ENCODE results near the gene FAM20C.
"Not testable (repeated sequence)": the region's sequence is repeated elsewhere in the genome, so short reads cannot be mapped to it uniquely, and the experiment has no call there.

Gene FAM20C

DNA sequence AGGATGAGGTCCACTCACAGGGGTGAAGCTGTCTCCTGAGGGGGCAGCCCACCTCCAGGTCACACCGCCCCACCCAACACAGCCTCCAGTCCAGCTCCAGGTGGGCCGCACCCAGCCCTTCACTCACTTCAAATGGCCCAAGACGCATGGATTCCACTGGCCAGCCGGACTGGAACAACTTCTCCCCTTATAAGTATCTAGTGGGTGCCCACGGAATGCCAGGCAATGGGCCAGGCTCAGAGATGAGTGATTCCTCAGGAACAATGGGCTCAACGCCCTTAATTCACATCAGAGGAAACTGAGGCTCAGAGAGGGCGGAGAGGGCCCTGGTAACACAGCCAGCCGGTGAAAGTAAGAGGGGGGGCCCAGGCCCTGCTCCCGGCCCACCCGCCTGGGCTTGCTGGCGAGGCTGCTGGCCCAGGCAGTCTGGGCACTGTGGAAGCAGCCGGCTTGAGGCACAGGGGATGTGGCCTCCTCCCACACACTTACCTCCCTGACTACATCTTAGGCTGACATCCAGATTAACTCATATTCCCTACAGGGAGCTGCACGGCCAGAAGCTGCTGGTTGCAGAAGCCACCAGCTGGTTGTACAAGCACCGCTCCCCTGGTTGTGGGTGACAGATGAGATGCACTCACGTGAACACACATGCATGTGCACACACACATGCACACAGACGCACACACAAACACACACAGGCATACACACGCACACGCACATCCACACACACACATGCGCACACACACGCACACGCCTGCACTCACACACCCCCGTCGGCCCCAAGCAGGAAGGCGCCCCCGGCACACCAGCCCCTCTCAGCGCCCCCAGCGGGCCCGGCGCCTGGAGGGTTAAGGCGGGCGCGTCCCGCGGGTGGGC, 1.0 kb upstream of the FAM20C start:
- peak; percentile 38 to 50 for DNase-seq (ENCODE audit: low read depth in 2 of 2)

- DNase-seq (ENCODE audit: low read depth in 2 of 2), result no peak
These were observed 520 bp downstream of the FAM20C start for GRCh38 chr7:192701-193480.

DNA sequence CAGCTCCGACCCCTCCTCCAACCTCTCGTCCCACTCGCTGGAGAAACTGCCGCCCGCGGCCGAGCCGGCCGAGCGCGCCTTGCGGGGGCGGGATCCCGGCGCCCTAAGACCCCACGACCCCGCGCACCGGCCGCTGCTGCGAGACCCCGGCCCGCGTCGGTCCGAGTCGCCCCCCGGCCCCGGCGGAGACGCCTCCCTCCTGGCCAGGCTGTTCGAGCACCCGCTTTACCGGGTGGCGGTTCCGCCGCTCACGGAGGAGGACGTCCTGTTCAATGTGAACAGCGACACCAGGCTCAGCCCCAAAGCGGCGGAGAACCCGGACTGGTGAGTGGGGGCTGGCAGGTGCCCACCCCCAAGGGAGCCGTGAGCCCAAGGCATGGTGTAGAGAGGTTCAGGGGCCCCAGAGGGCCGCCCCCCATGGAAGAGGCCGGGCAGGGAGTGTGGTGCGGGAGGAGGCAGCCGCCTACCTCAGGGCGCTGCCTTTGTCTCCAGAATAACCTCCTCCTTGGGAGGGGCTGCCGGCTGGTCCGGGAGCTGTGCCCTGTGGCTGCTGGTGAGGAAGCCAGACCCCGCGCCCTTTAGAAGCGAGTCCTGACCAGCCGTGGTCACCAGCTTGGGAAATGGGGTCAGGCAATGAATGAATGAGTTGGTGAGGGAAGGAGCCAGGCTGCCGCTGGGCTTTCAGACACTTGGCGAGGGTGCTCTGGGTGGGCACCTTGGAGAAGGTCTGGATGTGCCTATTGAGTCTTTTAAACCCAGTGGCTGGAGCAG, 1.3 kb downstream of the FAM20C start:
- DNase-seq (ENCODE audit: low read depth in 2 of 2), result no peak

DNA sequence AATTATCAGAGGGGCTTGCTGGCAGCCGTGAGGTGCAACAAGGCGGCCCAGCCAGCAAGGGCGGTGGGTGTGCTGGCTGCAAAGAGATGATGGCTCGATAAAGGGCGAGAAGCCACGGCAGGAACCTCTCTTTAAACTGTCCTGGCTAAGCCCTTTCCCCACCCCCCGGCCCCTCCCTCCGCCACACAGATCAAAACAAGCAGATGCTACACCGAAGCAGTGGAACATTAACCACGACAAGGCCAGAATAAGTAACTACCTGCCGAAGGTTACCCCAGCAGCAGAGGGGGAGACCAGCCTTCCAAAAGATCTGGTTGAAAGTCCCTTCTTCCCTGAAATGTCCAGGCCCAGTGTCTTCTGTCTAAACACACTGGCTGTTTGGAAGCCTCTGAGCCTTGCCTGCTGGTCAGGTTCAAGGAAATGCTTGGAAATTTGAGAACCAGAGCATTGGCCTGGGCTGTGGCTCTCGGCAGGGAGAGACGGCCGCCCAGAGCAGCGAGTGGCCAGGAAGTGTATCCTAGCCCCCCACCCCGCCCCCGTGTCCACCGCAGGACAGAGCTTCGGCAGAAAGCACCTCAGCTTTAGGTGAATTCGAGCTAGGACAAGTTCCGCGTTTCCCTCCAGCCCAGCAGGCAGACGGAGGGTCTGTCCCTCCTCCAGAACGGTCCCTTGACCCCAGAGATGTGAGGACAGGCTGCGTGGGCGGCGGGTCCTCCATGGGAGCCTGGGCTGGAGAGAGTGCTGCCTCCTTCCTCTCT, 2.1 kb downstream of the FAM20C start:
- DNase-seq (ENCODE audit: low read depth in 2 of 2), result no peak

DNA sequence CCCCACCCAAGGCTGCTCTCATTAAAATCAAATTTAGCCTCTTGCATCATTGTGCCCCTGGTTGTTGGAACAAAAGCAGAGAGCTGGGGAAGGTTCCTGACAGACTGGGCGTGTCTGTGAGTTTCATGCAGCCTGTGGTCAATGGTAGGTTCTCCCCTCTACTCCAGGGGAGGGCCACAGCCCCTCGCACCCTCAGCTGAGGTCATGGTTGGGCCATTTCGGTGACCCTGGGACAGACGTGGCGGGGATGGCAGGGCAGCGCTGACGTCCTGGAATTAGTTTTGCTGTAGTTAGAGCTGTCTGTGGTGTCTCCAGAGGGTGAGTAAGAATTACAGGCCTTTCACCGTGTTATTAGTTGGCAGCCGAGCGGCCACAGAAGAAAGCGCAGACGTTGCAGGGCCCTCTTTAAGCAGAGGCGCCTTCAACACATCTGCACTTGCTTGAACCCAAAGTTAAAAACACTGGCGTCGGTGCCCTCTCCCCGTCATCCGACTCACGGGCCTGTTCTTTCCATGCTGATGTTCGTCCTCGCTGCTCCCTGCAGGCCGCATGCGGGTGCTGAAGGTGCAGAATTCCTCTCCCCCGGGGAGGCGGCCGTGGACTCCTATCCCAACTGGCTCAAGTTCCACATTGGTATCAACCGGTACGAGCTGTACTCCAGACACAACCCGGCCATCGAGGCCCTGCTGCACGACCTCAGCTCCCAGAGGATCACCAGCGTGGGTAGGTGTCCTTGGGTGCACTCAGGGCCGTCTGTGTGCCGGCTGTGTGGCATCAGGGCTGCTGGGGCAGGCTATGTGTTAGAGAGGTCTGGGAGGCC, 2.8 kb downstream of the FAM20C start:
- DNase-seq (ENCODE audit: low read depth in 2 of 2), result no peak

DNA sequence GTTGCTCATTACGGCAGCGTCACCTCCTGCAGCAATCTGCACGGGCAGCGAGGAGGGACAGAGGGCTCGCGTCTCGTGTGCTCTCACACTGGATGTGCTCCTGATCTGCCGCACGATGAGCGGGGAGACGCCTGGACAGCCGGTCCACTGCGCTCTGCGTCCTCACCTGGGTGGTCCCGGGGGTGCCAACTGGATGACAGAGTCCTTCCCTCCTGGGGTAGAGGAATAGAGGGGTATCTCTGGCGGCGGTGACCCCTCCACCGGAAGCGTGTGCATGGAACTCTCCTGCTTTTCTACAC, 3.4 kb downstream of the FAM20C start:
- DNase-seq (ENCODE audit: low read depth in 2 of 2), result no peak

DNA sequence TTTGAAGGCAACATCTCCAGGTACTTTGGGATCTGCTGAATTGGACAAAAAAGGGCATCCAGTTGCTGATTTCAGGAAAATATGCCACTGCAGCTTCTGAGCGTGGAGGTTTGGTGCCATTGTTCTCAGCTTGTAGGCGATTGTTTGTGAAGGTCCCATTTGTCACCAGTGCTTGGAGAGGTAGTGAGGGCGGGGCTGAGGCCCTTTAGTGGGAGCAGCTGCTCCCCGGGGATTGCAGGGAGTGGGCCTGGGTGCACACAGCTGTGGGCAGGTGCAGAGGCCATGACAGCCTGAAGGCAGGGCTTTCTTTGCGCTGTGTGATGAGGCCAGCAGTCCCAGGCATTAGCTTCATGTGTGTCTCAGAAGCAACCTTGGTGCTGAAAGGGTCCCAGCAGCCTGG, 3.9 kb downstream of the FAM20C start:
- DNase-seq (ENCODE audit: low read depth in 2 of 2), result no peak

DNA sequence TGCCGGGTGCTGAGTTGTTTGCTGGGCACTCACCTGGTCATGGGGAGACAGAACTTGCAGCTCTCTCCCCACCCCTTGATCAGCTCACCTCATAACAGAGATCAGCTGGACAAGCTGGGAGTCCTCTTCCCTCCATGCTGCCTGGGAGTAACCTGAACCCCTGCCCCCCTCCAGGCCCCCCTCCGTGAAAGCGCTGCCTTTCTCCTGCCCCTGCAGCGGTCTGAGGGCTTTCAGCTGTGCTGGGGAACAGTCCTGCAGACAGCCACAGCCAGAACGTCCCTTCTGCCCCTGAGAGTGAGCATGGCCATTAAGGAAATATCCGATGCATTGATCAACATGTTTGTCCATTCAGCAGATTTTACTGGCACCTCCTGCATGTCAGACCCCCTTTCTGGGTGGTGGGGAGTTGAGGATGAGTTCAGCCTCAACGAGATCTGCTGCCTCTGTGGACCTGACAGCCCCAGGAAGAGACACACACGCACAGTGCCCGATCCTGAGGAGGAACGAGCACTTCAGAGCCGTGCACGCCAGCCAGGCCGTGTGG, 4.5 kb downstream of the FAM20C start:
- no peak for DNase-seq (ENCODE audit: low read depth in 2 of 2)

DNA sequence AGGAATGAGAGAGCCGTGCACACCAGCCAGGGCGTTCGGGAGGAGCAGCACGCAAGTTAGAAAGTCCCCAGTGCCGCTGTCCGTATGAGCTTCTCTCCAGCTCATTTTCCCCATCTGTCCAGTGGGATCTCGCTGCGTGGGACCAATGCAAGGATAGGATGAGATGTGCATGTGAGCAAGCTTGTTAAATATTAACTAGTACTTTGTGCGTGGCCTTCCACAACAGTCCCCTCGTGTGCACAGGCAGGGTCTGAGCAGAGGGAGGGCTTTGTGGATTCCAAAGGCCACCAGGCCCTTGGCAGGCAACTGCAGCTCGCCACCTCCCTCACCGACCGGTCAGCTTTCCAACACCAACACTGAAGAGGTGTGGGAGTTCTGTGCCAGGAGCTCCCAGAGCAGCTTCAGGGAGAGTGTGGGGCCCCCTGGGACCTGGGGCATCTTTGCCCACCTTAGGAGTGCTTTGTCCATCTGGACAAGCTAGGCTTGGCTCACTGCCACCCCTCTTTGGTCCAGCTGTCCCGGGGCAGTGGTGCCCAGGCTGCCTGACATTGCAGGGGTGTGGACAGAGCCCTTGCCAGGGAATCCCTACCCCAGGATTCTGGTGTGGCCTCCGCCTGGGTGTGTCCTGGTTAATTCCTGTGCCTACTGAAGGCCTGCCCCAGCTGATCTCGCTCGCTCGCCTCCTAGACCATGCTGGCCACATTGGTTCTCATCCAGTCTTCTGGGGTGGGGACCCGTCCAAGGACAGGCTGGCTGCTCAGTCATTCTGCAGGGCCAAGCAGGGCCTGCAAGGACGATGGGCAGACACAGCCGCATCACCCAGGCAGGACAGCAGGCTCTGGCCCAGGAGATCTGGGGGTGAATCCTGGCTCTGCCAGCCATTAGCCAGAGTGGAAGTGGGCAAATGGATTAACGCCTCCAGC, 5.3 kb downstream of the FAM20C start:
- DNase-seq (ENCODE audit: low read depth in 2 of 2), result no peak

DNA sequence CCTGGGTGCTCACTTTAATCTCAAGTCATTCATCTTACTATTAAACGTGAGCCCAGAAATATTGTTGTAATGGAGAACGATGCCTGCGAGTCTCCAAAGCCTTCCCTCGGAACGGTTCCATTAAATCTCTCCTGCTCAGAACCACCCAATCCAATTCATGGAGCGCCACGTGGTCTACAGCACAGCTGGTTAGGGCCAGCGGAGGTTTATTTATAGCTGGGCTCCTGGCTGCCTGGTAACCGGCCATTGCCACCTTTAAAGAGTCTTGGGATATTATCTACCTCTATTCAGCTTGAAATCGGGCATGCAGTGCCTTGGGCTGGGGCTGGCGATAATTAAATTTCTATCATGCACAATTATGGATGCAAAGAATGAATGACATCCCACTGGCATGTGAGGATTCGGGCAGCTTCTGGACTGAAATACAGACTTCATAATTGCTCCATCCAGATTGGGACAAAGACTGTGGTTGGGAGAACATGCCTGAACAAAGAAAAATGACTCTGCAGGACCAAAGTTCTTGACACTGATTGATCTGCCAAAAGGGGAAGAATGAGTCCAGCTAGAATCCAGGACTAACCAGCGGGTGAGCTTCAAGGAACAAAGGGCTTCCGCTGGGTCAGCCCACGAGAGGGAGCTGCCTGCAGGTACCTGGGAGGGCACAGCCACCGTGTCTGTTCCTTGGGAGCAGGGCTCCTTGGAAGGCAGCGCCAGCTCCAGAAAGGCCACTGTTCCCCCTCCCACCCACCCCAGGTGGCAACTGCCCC, 7.3 kb downstream of the FAM20C start:
- no peak for DNase-seq (ENCODE audit: low read depth in 2 of 2)

- DNase-seq (ENCODE audit: low read depth in 2 of 2), result no peak
These were observed 7.9 kb downstream of the FAM20C start for GRCh38 chr7:200290-200689.

DNA sequence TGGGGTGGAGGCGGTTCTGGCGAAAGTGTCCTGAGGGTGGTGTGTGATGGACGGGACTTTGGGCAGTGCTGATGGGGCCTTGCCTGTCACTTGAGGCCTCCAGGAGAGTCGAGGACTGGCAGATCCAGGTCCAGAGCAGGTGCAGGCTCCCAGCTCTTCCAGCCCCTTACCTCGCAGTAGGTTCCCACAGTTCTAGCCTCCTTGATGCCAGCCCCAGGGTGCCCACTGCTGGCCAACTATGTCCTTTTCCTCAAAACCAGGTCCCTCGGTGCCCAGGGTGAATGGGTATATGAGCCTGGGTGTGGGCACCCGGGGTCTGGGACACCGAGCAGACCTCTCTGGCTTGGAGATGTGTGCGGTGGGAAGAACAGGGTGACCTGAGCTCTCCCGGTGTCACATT, 8.3 kb downstream of the FAM20C start:
- DNase-seq (ENCODE audit: low read depth in 2 of 2), result no peak

GRCh38 chr7:204326-204725, 12.0 kb downstream of the FAM20C start:
- DNase-seq (ENCODE audit: low read depth in 2 of 2), result no peak

GRCh38 chr7:205115-206010, 13.0 kb downstream of the FAM20C start:
- no peak for DNase-seq (ENCODE audit: low read depth in 2 of 2)

GRCh38 chr7:206351-206750, 14.0 kb downstream of the FAM20C start:
- not testable (repeated sequence) for DNase-seq (ENCODE audit: low read depth in 2 of 2)

GRCh38 chr7:207418-208129, 15.2 kb downstream of the FAM20C start:
- no peak for DNase-seq (ENCODE audit: low read depth in 2 of 2)

- no peak for DNase-seq (ENCODE audit: low read depth in 2 of 2)
These were observed 15.8 kb downstream of the FAM20C start for GRCh38 chr7:208130-208673.
